PC-9 (cell line): ENCODE measurements around the gene ZNF180. TPM values are rescaled to one million over a fixed set of nuclear protein-coding genes. Genes with fewer than 3 reads are reported as not detected.
"Not testable (repeated sequence)": the region's sequence is repeated elsewhere in the genome, so short reads cannot be mapped to it uniquely, and the experiment has no call there.

Experiments used
- BruUV-seq: library from RNA; stranded (reverse); fragments of 400-500 nt; replicated peaks from 2 replicates; lab custom pipeline; 2021; lab: Mats Ljungman, UMichigan
- CTCF ChIA-PET: fragments of 300-600 bp; sonication (Branson Sonifier 250); formaldehyde crosslinking; loops from one replicate; lab custom pipeline; 2022; ENCODE audit warnings: antibody characterized with exemption; lab: Charles Lee
- POLR2A ChIA-PET: fragments of 300-600 bp; sonication (Branson Sonifier 250); formaldehyde crosslinking; loops from one replicate; lab custom pipeline; 2022; ENCODE audit warnings: antibody characterized with exemption; ENCODE audit not compliant: unreplicated experiment; lab: Charles Lee
- DNase-seq, 2 experiments: peaks; one replicate each; pipeline versions ENCODE4 v3.0.0 to v3.0.0-alpha.2; 2015 to 2022; ENCODE audit warnings: mixed read lengths in 1 of 2
- H2AFZ ChIP-seq: fragments of 200-600 bp; sonication (generic); 2 replicates; pipeline ENCODE4 v1.8.1; 2017; ENCODE audit warnings: antibody characterized with exemption
- H3F3A ChIP-seq: fragments of 200-600 bp; sonication (generic); 2 replicates; pipeline ENCODE4 v1.8.1; 2017; ENCODE audit warnings: antibody characterized with exemption, mild to moderate bottlenecking, low read depth; ENCODE audit not compliant: insufficient read depth
- H3K27ac ChIP-seq: fragments of 200-600 bp; sonication (generic); 2 replicates; pipeline ENCODE4 v1.6.1; 2016; ENCODE audit warnings: mixed run types
- H3K27me3 ChIP-seq: fragments of 200-600 bp; sonication (generic); 2 replicates; pipeline ENCODE4 v1.6.1; 2016; ENCODE audit warnings: low read depth, mixed run types; ENCODE audit not compliant: insufficient read depth
- H3K36me3 ChIP-seq: fragments of 200-600 bp; sonication (generic); 2 replicates; pipeline ENCODE4 v1.6.1; 2016; ENCODE audit warnings: low read depth, mixed run types
- H3K4me1 ChIP-seq: fragments of 200-600 bp; sonication (generic); replicated peaks from 2 replicates; pipeline ENCODE4 v1.6.1; 2016; ENCODE audit warnings: mixed run types; ENCODE audit not compliant: insufficient read depth
- H3K4me2 ChIP-seq: fragments of 200-600 bp; sonication (generic); 2 replicates; pipeline ENCODE4 v1.6.1; 2017; ENCODE audit warnings: mixed run types
- H3K4me3 ChIP-seq: fragments of 200-600 bp; sonication (generic); 2 replicates; pipeline ENCODE4 v1.6.1; 2016; ENCODE audit warnings: mixed run types
- H3K79me2 ChIP-seq: fragments of 200-600 bp; sonication (generic); 2 replicates; pipeline ENCODE4 v1.6.1; 2017; ENCODE audit warnings: low read depth, mixed run types
- H3K9me2 ChIP-seq: fragments of 200-600 bp; sonication (generic); 2 replicates; pipeline ENCODE4 v1.8.1; 2017; ENCODE audit warnings: mild to moderate bottlenecking; ENCODE audit not compliant: insufficient read depth
- H3K9me3 ChIP-seq: fragments of 200-600 bp; sonication (generic); 2 replicates; pipeline ENCODE4 v1.8.1; 2016; ENCODE audit warnings: low read depth; ENCODE audit not compliant: insufficient read depth
- H4K20me1 ChIP-seq: fragments of 200-600 bp; sonication (generic); 2 replicates; pipeline ENCODE4 v1.8.1; 2017; ENCODE audit not compliant: insufficient read depth
- EZH2 ChIP-seq: fragments of 200-600 bp; sonication (generic); IDR thresholded peaks from 2 replicates; pipeline ENCODE4 v1.8.0; 2017; ENCODE audit warnings: antibody characterized with exemption, low read depth
- intact Hi-C: fragments of 100-400 bp; cut with micrococcal nuclease; formaldehyde crosslinking; loops from one replicate; pipeline ENCODE4 v1.10.0; 2022; ENCODE audit not compliant: unreplicated experiment
- total RNA-seq: library from RNA; stranded (reverse); gene quantifications from 2 replicates; pipeline ENCODE4 v1.2.3, GENCODE V29; 2021
- TF ChIP-seq, protein P1 (sequence below): fragments of 200-600 bp; sonication (generic); conservative IDR thresholded peaks from 2 replicates; pipeline ENCODE4 v1.6.1; 2017; ENCODE audit warnings: mixed run types, antibody characterized with exemption, mild to moderate bottlenecking, moderate library complexity

ZNF180 gene
- total RNA-seq, 1 experiment from 2014 or later, result 6.3 TPM

GRCh38 chr19:44498988-44499387, 1.3 kb downstream of the ZNF180 start:
- Histone ChIP-seq H3K36me3 (peaks cover 46% of the 10 kb centered on the region), H2AFZ (no peak overlapping the region), H3K9me3 (peaks cover 60% of the 10 kb centered on the region), H3K4me3 (peak overlapping the region; percentile 68; the same call in 1 of the 2 replicates), H4K20me1 (no peaks in the 10 kb centered on the region), H3K27ac (no peak overlapping the region), H3K27me3 (no peaks in the 10 kb centered on the region), H3F3A (peaks cover 11% of the 10 kb centered on the region), H3K4me1 (peaks cover 4% of the 10 kb centered on the region; the same call in 1 of the 2 replicates), H3K9me2 (no peaks in the 10 kb centered on the region), H3K79me2 (peaks cover 57% of the 10 kb centered on the region), H3K4me2 (peak overlapping the region; percentile 84)
- intact Hi-C loops, result no loop called here
- no TSS peak for BruUV-seq
- no peak for DNase-seq
- ChIA-PET CTCF (interaction anchor here (1.1 kb wide), 1 partner anchor 271 kb away, joined by 3 read pairs; no protein-coding TSS in a partner anchor), POLR2A (no interaction called here)
- TF ChIP-seq EZH2, result no peak
- TF ChIP-seq, protein P1, sequence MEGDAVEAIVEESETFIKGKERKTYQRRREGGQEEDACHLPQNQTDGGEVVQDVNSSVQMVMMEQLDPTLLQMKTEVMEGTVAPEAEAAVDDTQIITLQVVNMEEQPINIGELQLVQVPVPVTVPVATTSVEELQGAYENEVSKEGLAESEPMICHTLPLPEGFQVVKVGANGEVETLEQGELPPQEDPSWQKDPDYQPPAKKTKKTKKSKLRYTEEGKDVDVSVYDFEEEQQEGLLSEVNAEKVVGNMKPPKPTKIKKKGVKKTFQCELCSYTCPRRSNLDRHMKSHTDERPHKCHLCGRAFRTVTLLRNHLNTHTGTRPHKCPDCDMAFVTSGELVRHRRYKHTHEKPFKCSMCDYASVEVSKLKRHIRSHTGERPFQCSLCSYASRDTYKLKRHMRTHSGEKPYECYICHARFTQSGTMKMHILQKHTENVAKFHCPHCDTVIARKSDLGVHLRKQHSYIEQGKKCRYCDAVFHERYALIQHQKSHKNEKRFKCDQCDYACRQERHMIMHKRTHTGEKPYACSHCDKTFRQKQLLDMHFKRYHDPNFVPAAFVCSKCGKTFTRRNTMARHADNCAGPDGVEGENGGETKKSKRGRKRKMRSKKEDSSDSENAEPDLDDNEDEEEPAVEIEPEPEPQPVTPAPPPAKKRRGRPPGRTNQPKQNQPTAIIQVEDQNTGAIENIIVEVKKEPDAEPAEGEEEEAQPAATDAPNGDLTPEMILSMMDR, result no peak

DNA sequence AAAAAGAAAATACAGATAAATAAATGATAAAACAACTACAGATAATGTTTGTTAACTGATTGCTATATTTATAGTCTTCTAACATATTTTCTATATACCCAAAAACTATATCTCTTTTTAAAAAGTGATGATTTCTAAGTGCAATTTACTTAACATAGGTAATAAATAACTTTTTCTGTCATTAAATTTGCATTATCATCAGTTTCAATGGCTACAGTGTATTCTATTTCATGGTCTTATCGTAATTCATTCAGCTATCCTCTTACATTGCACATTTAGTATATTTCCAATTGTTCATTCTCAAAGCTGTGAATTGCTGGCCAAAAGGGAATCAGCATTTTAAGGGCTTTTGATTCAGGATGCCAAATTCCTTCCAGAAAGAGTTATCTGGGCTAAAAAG, 3.6 kb downstream of the ZNF180 start:
- no TSS peak for BruUV-seq
- H3K9me2 ChIP-seq, result no peaks in the 10 kb centered on the region
- no peak overlapping the region for H3K27ac ChIP-seq
- peaks cover 69% of the 10 kb centered on the region for H3K36me3 ChIP-seq
- no peaks in the 10 kb centered on the region for H3K27me3 ChIP-seq
- H4K20me1 ChIP-seq, result no peaks in the 10 kb centered on the region
- H3K4me3 ChIP-seq, result peak overlapping the region; percentile 19; the same call in 1 of the 2 replicates
- TF ChIP-seq, protein P1, result no peak
- no peak for TF ChIP-seq EZH2
- no peak overlapping the region for H3K4me2 ChIP-seq
- peaks cover 8% of the 10 kb centered on the region; the same call in 1 of the 2 replicates for H3F3A ChIP-seq
- no peak overlapping the region for H2AFZ ChIP-seq
- peaks cover 74% of the 10 kb centered on the region for H3K9me3 ChIP-seq
- peaks cover 4% of the 10 kb centered on the region; the same call in 1 of the 2 replicates for H3K4me1 ChIP-seq
- intact Hi-C loops, result no loop called here
- no peak for DNase-seq
- H3K79me2 ChIP-seq, result peaks cover 72% of the 10 kb centered on the region
- CTCF ChIA-PET, result no interaction called here
- POLR2A ChIA-PET, result no interaction called here

DNA sequence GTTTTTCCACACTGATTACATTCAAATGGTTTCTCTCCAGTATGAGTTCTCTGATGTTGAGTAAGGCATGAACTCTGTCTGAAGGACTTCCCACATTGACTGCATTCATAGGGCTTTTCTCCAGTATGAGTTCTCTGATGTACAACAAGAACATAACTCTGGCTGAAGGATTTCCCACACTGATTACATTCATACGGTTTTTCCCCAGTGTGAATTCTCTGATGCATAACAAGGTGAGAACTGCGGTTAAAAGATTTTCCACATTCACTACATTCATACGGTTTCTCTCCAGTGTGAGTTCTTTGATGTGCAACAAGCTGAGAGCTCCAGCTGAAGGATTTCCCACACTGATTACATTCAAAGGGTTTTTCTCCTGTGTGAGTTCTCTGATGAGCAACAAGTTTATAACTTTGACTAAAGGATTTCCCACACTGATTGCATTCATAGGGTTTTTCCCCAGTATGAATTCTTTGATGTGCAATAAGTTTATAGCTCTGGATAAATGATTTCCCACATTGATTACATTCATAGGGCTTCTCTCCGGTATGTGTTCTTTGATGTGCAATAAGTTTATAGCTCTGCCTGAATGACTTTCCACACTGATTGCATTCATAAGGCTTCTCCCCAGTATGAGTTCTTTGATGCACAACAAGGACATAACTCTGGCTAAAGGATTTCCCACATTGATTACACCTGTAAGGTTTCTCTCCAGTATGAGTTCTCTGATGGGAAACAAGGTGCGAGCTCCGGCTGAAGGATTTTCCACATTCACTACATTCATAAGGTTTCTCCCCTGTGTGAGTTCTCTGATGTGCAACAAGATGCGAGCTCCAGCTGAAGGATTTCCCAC, 23.5 kb downstream of the ZNF180 start:
- TF ChIP-seq EZH2, result no peak
- TF ChIP-seq, protein P1, result no peak
- H3K9me2 ChIP-seq, result no peaks in the 10 kb centered on the region
- H3K9me3 ChIP-seq, result peaks cover 91% of the 10 kb centered on the region
- peaks cover 70% of the 10 kb centered on the region for H3K36me3 ChIP-seq
- no peaks in the 10 kb centered on the region for H3K79me2 ChIP-seq
- H3K4me3 ChIP-seq, result 0 out of 2 replicates have a peak overlapping the region, but pooled peaks have one; percentile 13
- H3K4me1 ChIP-seq, result no peaks in the 10 kb centered on the region
- H3K4me2 ChIP-seq, result no peak overlapping the region
- no peak overlapping the region for H2AFZ ChIP-seq
- H3K27ac ChIP-seq, result no peak overlapping the region
- POLR2A ChIA-PET, result no interaction called here
- H3K27me3 ChIP-seq, result no peaks in the 10 kb centered on the region
- no TSS peak for BruUV-seq
- intact Hi-C loops, result no loop called here
- peaks cover 38% of the 10 kb centered on the region for H3F3A ChIP-seq
- DNase-seq, result peak; percentile 6 to 56
- H4K20me1 ChIP-seq, result no peaks in the 10 kb centered on the region
- CTCF ChIA-PET, result no interaction called here

DNA sequence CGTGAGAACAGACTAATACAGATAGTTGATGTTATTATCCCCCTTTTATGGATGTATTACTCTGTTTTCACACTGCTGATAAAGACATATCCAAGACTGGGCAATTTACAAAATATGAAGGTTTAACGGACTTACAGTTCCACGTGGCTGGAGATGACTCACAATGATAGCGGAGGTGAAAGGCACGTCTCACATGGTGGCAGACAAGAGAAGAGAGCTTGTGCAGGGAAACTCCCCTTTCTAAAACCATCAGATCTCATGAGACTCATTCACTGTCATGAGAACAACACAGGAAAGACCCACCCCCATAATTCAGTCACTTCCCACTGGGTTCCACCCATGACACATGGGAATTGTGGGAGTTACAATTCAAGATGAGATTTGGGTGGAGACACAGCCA, 31.6 kb downstream of the ZNF180 start:
- DNase-seq, H3K9me2 ChIP-seq, H3K27me3 ChIP-seq, H3K27ac ChIP-seq, intact Hi-C loops, H4K20me1 ChIP-seq, H2AFZ ChIP-seq, H3K4me1 ChIP-seq, H3K4me2 ChIP-seq, H3K4me3 ChIP-seq, H3F3A ChIP-seq, H3K36me3 ChIP-seq, BruUV-seq, H3K79me2 ChIP-seq, POLR2A ChIA-PET, CTCF ChIA-PET: not testable (repeated sequence)
- H3K9me3 ChIP-seq, result peaks cover 50% of the 10 kb centered on the region
